Measurements from ENCODE around the gene KRTAP29-1.

- TF ChIP-seq CTCF (IDR thresholded peaks at IDR 0.05) (no peak), POLR2AphosphoS5 (IDR thresholded peaks at IDR 0.05; ENCODE audit: low read depth, low read length) (no peak), TCF7L2 (IDR thresholded peaks at IDR 0.05; ENCODE audit: low read depth, low read length) (no peak), SIN3A (IDR thresholded peaks at IDR 0.05; ENCODE audit: borderline replicate concordance, insufficient read depth, low read depth, low read length) (no peak), REST (IDR thresholded peaks at IDR 0.05; ENCODE audit: insufficient read depth in 1 of 2, low read depth in 2 of 2, low read length in 1 of 2) (no peak)
Observed at GRCh38 chr17:41298458-41299135, 4.1 kb downstream of the KRTAP29-1 start.

All from Panc1 (cell line).